ENCODE results near the gene ZSWIM4.

ZSWIM4 gene

GRCh38 chr19:13835791-13836723, 40.8 kb downstream of the ZSWIM4 start:
- no peak for DNase-seq (ENCODE audit: low read depth)

GRCh38 chr19:13838435-13839129, 43.3 kb downstream of the ZSWIM4 start:
- DNase-seq (ENCODE audit: low read depth): no peak

GRCh38 chr19:13839130-13839937, 44.1 kb downstream of the ZSWIM4 start:
- peak; percentile 85 for DNase-seq (ENCODE audit: low read depth)

- DNase-seq (ENCODE audit: low read depth): no peak
Observed at GRCh38 chr19:13839938-13840304, 44.7 kb downstream of the ZSWIM4 start.

GRCh38 chr19:13840305-13841085, 45.3 kb downstream of the ZSWIM4 start:
- DNase-seq (ENCODE audit: low read depth): no peak

GRCh38 chr19:13841086-13841961, 46.1 kb downstream of the ZSWIM4 start:
- DNase-seq (ENCODE audit: low read depth): no peak

- no peak for DNase-seq (ENCODE audit: low read depth)
Observed at GRCh38 chr19:13841962-13842290, 46.7 kb downstream of the ZSWIM4 start.

- peak; percentile 67 for DNase-seq (ENCODE audit: low read depth)
Observed at GRCh38 chr19:13842291-13843103, 47.3 kb downstream of the ZSWIM4 start.

- DNase-seq (ENCODE audit: low read depth): no peak
Observed at GRCh38 chr19:13843104-13843921, 48.1 kb downstream of the ZSWIM4 start.

GRCh38 chr19:13844130-13844631, 48.9 kb downstream of the ZSWIM4 start:
- no peak for DNase-seq (ENCODE audit: low read depth)

GRCh38 chr19:13846557-13847406, 51.5 kb downstream of the ZSWIM4 start:
- peak; percentile 92 for DNase-seq (ENCODE audit: low read depth)

- peak; percentile 74 for DNase-seq (ENCODE audit: low read depth)
Observed at GRCh38 chr19:13847407-13848339, 52.4 kb downstream of the ZSWIM4 start.

GRCh38 chr19:13848340-13848677, 53.1 kb downstream of the ZSWIM4 start:
- DNase-seq (ENCODE audit: low read depth): no peak

GRCh38 chr19:13848798-13849676, 53.8 kb downstream of the ZSWIM4 start:
- no peak for DNase-seq (ENCODE audit: low read depth)

GRCh38 chr19:13849991-13850909, 55.0 kb downstream of the ZSWIM4 start:
- peak; percentile 68 for DNase-seq (ENCODE audit: low read depth)

All from stimulated activated CD8-positive, alpha-beta memory T cell treated with anti-CD3 and anti-CD28 coated beads, Interleukin-4, amount 100 ng/mL, for 24 hours (primary cell).